Small intestine (tissue), 7 donors: ENCODE data around the gene GDPD1. TPM values are rescaled to one million over a fixed set of nuclear protein-coding genes. Genes with fewer than 3 reads are reported as not detected.
"Not testable (repeated sequence)": the region's sequence is repeated elsewhere in the genome, so short reads cannot be mapped to it uniquely, and the experiment has no call there.

ENCODE experiments used
- DNase-seq, 2 donors: peaks; one replicate each; pipeline versions ENCODE4 v3.0.0 to v3.0.0-alpha.2; 2013
- FAIRE-seq: peaks from 2 replicates; lab custom pipeline; 2012; peaks lifted over from hg19 to GRCh38; lab: Jason Lieb, UNC
- H3K27ac ChIP-seq, 3 donors: one replicate each; pipeline ENCODE4 v1.5.1; 2013; ENCODE audit warnings: low read length in 2 of 3, mild to moderate bottlenecking in 2 of 3, control low read depth in 1 of 3, inconsistent platforms in 1 of 3, low read depth in 1 of 3, moderate library complexity in 1 of 3
- H3K27me3 ChIP-seq, 3 donors: one replicate each; pipeline ENCODE4 v1.6.1; 2013; ENCODE audit warnings: low read length in 3 of 3, inconsistent platforms in 1 of 3; ENCODE audit not compliant: control insufficient read depth in 3 of 3, insufficient read depth in 3 of 3
- H3K36me3 ChIP-seq, 3 donors: one replicate each; pipeline ENCODE4 v1.6.1; 2013; ENCODE audit warnings: low read length in 3 of 3, inconsistent platforms in 1 of 3, low read depth in 1 of 3, mild to moderate bottlenecking in 1 of 3, moderate library complexity in 1 of 3; ENCODE audit not compliant: control insufficient read depth in 3 of 3, insufficient read depth in 2 of 3
- H3K4me1 ChIP-seq, 3 donors: one replicate each; pipeline ENCODE4 v1.6.1; 2013; ENCODE audit warnings: low read length in 2 of 3, inconsistent platforms in 1 of 3, low read depth in 1 of 3, mild to moderate bottlenecking in 1 of 3, moderate library complexity in 1 of 3; ENCODE audit not compliant: control insufficient read depth in 3 of 3, insufficient read depth in 2 of 3
- H3K4me3 ChIP-seq, 3 donors: one replicate each; pipeline ENCODE4 v1.5.1; 2013; ENCODE audit warnings: low read length in 3 of 3, control low read depth in 1 of 3, inconsistent platforms in 1 of 3, low read depth in 1 of 3, mild to moderate bottlenecking in 1 of 3, moderate library complexity in 1 of 3
- H3K9me3 ChIP-seq, 2 donors: one replicate each; pipeline ENCODE4 v1.6.1; 2013; ENCODE audit warnings: low read depth in 1 of 2, low read length in 1 of 2; ENCODE audit not compliant: control insufficient read depth in 2 of 2, insufficient read depth in 1 of 2
- WGBS, 3 donors: extraction: QIAGEN DNeasy Blood & Tissue Kit; methylation state at CpG; one replicate each; pipeline ENCODE4 v1.1.7; 2013; 5-methylcytosine and 5-hydroxymethylcytosine counted together
- polyA plus RNA-seq, 4 donors: library from polyadenylated mRNA; stranded (reverse) in 3 of 4; unstranded in 1 of 4; fragments of 200-250 nt in 3 of 4; fragments of 120-200 nt in 1 of 4; gene quantifications; one replicate each; pipeline versions ENCODE4 v1.2.1 to v1.2.3, GENCODE V29; 2013
- donor health status: healthy with polysubstance abuse.
- donor health status: control.
- donor health status: control.
- donor health status: Bipolar disorder and iron deficiency.
- donor health status: healthy.

GDPD1 gene
- polyA plus RNA-seq, 4 donors: 2.7 to 4.2 (median 3.9) TPM

DNA sequence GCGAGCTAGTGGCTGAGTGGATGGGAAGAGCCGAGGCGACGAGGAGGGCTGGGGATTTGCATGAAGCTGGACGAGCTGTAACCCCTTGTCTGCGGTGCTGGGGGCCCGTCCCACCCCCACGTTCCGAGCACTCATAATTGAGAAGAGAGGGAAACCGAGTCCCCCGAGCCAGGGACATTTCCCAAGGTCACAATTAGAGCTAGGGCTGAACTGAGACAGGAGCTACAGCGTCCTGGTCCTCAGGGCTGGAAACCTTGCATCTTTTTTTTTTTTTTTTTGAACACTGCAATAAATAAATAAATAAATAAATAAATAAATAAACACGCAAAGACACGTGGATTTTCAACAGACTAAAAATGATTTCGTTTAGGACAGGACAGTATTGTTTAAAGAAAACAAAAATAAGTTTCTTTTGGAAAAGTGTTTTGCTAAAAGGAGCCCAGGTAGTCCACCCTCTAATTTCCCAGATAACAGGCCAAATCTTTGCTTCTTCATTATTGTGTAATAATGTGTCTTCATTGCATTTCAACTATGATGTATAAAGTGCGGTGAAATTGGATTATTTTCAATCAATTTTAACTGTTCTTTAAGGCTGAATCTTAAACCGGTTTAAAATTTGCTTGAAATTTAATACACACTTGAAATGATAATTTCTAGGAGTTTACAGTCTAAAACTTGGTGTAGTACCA lies 992 bp downstream of the GDPD1 start:
- Histone ChIP-seq H3K36me3 (no peaks in the 10 kb centered on the region), H3K4me3 (peak overlapping the region; percentile 63 to 96 (median 86)), H3K27ac (peak overlapping the region in 1 of 3 donors; percentile 81), H3K9me3 (no peaks in the 10 kb centered on the region), H3K27me3 (no peaks in the 10 kb centered on the region), H3K4me1 (no peaks in the 10 kb centered on the region)
- 9 to 11% (median 10%) methylated on average over 17 of the region's 17 CpGs for WGBS, 3 donors
- DNase-seq (peak in 1 of 2 donors; percentile 52), FAIRE-seq (no peak)

DNA sequence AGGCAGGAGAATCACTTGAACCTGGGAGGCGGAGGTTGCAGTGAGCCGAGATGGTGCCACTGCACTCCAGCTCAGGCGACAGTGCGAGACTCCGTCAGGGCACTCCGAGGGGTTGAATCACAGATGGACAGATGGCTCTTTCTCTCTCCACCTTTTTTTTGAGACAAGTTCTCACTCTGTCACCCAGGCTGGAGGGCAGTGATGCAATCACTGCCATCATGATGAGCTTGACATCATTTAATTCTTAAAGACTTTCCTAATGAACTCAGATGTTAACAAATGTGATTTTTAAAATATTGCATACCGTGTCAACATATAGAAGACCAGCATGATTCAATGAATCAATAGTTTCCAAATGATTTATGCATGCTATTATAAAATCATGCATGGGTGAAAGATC lies 3.5 kb downstream of the GDPD1 start:
- FAIRE-seq: no peak
- 86 to 93% (median 90%) methylated on average over 7 of the region's 7 CpGs for WGBS, 3 donors

DNA sequence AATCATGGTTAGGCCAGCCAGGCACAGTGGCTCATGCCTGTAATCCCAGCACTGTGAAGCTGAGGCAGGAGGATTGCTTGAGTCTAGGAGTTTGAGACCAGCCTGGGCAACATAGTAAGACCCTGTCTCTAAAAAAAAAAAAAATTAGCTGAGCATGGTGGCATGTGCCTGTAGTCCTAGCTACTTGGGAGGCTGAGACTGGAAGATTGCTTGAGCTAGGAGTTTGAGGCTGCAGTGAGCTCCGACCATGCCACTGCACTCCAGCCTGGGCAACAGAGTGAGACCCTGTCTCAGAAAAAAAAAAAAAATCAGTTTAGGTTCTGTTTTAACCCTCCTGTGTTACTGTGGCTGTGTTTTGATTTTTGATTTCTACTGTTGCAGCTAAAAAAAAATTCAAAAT lies 8.3 kb downstream of the GDPD1 start:
- WGBS, 3 donors: 83 to 100% (median 91%) methylated on average over 1 of the region's 1 CpG
- FAIRE-seq: not testable (repeated sequence)

More for the DNA sequence above, 3.5 kb downstream of the GDPD1 start:
- H3K27me3 ChIP-seq: no peaks in the 10 kb centered on the region
- H3K36me3 ChIP-seq: no peaks in the 10 kb centered on the region
- H3K9me3 ChIP-seq: no peaks in the 10 kb centered on the region
- no peak overlapping the region for H3K4me3 ChIP-seq
- no peak for DNase-seq
- H3K4me1 ChIP-seq: no peaks in the 10 kb centered on the region
- H3K27ac ChIP-seq: no peak overlapping the region

DNA sequence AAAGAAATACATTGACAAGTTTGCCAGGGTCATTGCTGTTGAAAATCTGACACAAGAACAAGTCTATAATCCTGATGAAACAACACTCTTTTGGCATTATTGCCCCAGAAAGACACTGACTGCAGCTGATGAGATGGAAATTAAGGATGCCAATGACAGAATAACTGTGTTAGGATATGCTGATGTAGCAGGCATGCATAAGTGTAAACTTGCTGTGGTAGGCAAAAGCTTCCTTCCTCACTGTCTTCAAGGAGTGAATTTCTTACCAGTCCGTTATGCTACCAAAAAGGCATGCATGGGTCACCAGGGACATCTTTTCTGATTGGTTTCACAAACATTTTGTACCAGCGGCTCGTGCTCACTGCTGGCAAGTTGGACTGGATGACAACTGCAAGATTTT lies 10.5 kb downstream of the GDPD1 start:
- Histone ChIP-seq H3K36me3 (no peaks in the 10 kb centered on the region), H3K4me3 (no peak overlapping the region), H3K27ac (no peak overlapping the region), H3K9me3 (no peaks in the 10 kb centered on the region), H3K4me1 (no peaks in the 10 kb centered on the region), H3K27me3 (no peaks in the 10 kb centered on the region)
- 88 to 97% (median 90%) methylated on average over 3 of the region's 3 CpGs for WGBS, 3 donors
- FAIRE-seq (no peak), DNase-seq (no peak)

More for the DNA sequence above, 8.3 kb downstream of the GDPD1 start:
- DNase-seq, H3K27ac ChIP-seq, H3K36me3 ChIP-seq, H3K4me3 ChIP-seq, H3K9me3 ChIP-seq, H3K4me1 ChIP-seq, H3K27me3 ChIP-seq: not testable (repeated sequence)

DNA sequence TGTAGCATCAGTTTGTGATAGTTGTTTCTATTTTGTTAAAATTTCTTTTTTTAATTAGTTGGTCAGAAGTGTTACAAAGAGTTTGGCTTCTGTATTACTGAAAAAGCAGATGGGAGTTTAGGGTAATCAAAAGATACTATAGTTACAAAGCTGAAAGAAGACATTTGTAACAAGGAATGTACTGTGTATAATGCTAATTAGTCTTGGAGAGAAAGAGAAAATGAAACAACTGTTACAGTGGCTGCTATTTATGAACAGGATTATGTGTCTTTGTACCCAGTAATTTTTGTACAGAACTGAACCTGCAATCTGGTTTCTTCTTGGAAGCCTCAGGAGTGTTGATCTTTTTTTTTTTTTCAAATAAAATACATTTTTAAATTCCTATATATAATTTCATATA lies 14.3 kb downstream of the GDPD1 start:
- Histone ChIP-seq H3K27ac (no peak overlapping the region), H3K9me3 (no peaks in the 10 kb centered on the region)
- no peak for FAIRE-seq

DNA sequence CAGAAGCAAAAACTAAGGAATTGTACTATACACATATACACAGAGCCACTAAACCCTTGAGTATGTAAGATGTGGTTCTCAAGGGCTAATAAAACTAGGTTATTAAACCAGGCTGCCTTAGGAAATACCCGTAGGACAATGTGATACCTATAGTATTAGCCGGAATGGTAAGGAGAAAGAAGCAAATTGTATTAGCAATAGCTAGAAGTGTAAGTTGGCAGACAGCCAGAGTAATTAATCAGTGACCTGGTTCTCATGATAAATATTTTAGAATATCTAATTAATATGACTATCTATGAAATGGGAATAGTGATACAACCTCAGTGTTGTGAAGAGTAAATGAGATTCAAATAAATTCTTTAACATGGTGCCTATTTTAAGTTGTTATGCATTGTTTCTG lies 18.6 kb downstream of the GDPD1 start:
- Histone ChIP-seq H3K27me3 (no peaks in the 10 kb centered on the region), H3K4me3 (no peak overlapping the region), H3K27ac (no peak overlapping the region), H3K9me3 (no peaks in the 10 kb centered on the region), H3K4me1 (no peaks in the 10 kb centered on the region), H3K36me3 (no peaks in the 10 kb centered on the region)
- DNase-seq (peak in 1 of 2 donors; percentile 66), FAIRE-seq (no peak)
- 20 to 66% (median 36%) methylated on average over 2 of the region's 2 CpGs for WGBS, 3 donors

More for the DNA sequence above, 14.3 kb downstream of the GDPD1 start:
- H3K27me3 ChIP-seq: no peaks in the 10 kb centered on the region
- H3K36me3 ChIP-seq: no peaks in the 10 kb centered on the region
- peak in 1 of 2 donors; percentile 8 for DNase-seq
- no peaks in the 10 kb centered on the region for H3K4me1 ChIP-seq
- no peak overlapping the region for H3K4me3 ChIP-seq

DNA sequence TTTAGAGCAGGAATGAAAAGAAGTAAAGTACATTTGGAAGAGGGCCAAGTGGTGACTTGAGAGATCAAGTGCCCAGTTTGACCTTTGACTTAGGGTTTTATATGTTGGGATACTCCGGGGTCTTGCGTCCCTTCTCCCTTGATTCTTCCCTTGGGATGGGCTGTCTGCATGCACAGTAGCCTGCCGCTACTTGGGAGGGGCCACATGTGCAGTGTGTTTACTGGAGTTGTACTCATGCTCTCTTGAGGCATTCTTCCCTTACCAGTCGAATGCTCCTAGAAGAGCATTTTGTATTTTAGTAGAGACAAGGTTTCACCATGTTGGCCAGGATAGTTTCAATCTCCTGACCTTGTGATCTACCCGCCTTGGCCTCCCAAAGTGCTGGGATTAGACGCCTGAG lies 23.8 kb downstream of the GDPD1 start:
- Histone ChIP-seq H3K27ac (no peak overlapping the region), H3K4me1 (no peaks in the 10 kb centered on the region), H3K9me3 (no peaks in the 10 kb centered on the region), H3K4me3 (no peak overlapping the region), H3K27me3 (no peaks in the 10 kb centered on the region), H3K36me3 (no peaks in the 10 kb centered on the region)
- WGBS, 3 donors: 83 to 87% (median 84%) methylated on average over 6 of the region's 6 CpGs
- peak in 1 of 2 donors; percentile 27 for DNase-seq
- FAIRE-seq: no peak

DNA sequence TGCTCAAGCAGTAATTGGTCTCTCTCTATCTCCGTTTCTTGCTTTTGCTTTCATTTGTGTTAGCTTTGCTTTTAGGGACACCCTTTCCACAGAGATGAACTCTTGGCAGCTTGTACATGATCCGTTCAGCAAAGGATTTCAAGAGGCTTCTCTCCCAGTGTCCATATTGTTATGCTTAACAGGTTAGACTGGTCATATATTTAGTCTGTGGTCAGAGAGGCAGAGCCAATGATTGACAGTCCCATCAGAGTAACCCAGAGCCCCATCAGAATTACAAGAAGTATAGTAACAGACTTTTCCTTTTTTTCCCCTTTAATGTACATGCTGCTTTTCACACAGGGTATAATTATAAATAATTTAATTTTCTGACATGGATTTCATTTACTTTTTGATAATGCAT lies 34.4 kb downstream of the GDPD1 start:
- WGBS, 3 donors: 41 to 62% (median 53%) methylated on average over 2 of the region's 2 CpGs
- no peak for FAIRE-seq
- no peak overlapping the region for H3K27ac ChIP-seq
- no peaks in the 10 kb centered on the region for H3K4me1 ChIP-seq
- H3K4me3 ChIP-seq: no peak overlapping the region
- DNase-seq: no peak
- H3K27me3 ChIP-seq: no peaks in the 10 kb centered on the region
- H3K9me3 ChIP-seq: no peaks in the 10 kb centered on the region
- peaks cover 0 to 2% (median 0%) of the 10 kb centered on the region in 3 donors for H3K36me3 ChIP-seq

DNA sequence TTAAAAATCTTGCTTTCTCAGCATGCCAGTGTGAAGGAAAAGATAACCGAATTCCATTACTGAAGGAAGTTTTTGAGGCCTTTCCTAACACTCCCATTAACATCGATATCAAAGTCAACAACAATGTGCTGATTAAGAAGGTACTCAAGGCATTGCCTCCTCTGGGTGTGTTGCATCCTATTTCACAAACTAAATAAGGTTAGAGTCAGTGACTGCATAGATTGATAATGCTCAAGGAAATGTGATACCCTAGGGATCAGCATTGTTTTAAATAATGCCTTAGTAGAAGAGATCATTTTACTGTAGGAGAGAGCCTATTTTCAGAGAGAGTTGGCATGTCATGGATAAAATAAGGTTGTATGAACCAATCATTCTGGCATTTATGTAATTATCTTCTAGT lies 36.8 kb downstream of the GDPD1 start:
- FAIRE-seq (no peak), DNase-seq (peak in 1 of 2 donors; percentile 44)
- Histone ChIP-seq H3K4me1 (no peaks in the 10 kb centered on the region), H3K4me3 (no peak overlapping the region), H3K9me3 (no peaks in the 10 kb centered on the region), H3K27me3 (no peaks in the 10 kb centered on the region), H3K36me3 (no peaks in the 10 kb centered on the region), H3K27ac (no peak overlapping the region)
- 27 to 47% (median 47%) methylated on average over 2 of the region's 2 CpGs for WGBS, 3 donors
